Measurements from ENCODE around the gene ELAVL1.

GRCh38 chr19:7916955-7917266 lies 88.5 kb downstream of the ELAVL1 start:
- TF ChIP-seq E2F1 (CRISPR knock-in tag; IDR thresholded peaks at IDR 0.05) (no peak), POLR2AphosphoS2 (IDR thresholded peaks at IDR 0.05; ENCODE audit: low read depth, low read length) (no peak), KDM1A (CRISPR knock-in tag; IDR thresholded peaks at IDR 0.05) (no peak), CTCF (CRISPR knock-in tag; IDR thresholded peaks at IDR 0.05) (no peak), THAP11 (CRISPR knock-in tag; IDR thresholded peaks at IDR 0.05) (no peak), TAF15 (IDR thresholded peaks at IDR 0.05; ENCODE audit: low read depth, low read length, poor library complexity, severe bottlenecking) (no peak), PBX3 (CRISPR knock-in tag; IDR thresholded peaks at IDR 0.05; ENCODE audit: borderline replicate concordance) (no peak), STAT6 (CRISPR knock-in tag; IDR thresholded peaks at IDR 0.05; ENCODE audit: borderline replicate concordance) (no peak), FIP1L1 (IDR thresholded peaks at IDR 0.05; ENCODE audit: borderline replicate concordance, insufficient read depth, low read depth, low read length) (no peak), ZNF580 (CRISPR knock-in tag; IDR thresholded peaks at IDR 0.05; ENCODE audit: borderline replicate concordance, low read depth) (no peak), BORCS8-MEF2B (CRISPR knock-in tag; IDR thresholded peaks at IDR 0.05) (no peak), ZBTB33 (CRISPR knock-in tag; IDR thresholded peaks at IDR 0.05) (no peak), FOSL2 (CRISPR knock-in tag; IDR thresholded peaks at IDR 0.05) (no peak)
